CD14-positive monocyte (primary cell): Measurements from ENCODE around the gene LRP1B. TPM values are rescaled to one million over a fixed set of nuclear protein-coding genes. Genes with fewer than 3 reads are reported as not detected.

Experiments
- DNase-seq, 3 donors: peaks; one replicate each; pipeline ENCODE4 v3.0.0-alpha.2; 2011 to 2022
- H2AFZ ChIP-seq: 2 replicates; pipeline ENCODE4 v1.6.0; 2012; ENCODE audit warnings: mild to moderate bottlenecking, low read depth, low read length, inconsistent platforms; ENCODE audit not compliant: insufficient read depth, poor library complexity, severe bottlenecking
- H3K27ac ChIP-seq, 2 donors: 1 replicate in 1 of 2; 2 replicates in 1 of 2; pipeline ENCODE4 v1.5.1; 2012 to 2013; ENCODE audit warnings: low read length in 2 of 2, control low read depth in 1 of 2, inconsistent platforms in 1 of 2, low read depth in 1 of 2, mild to moderate bottlenecking in 1 of 2
- H3K27me3 ChIP-seq, 2 donors: one replicate each; pipeline versions ENCODE4 v1.6.0 to v1.6.1; 2011 to 2013; ENCODE audit warnings: low read length in 2 of 2; ENCODE audit not compliant: control insufficient read depth in 2 of 2, insufficient read depth in 2 of 2
- H3K36me3 ChIP-seq, 2 donors: replicated peaks in 1 of 2; 1 replicate in 1 of 2; 2 replicates in 1 of 2; pipeline versions ENCODE4 v1.5.1 to v1.6.1; 2012 to 2013; ENCODE audit warnings: low read length in 2 of 2, control low read depth in 1 of 2, inconsistent platforms in 1 of 2, mild to moderate bottlenecking in 1 of 2; ENCODE audit not compliant: insufficient read depth in 2 of 2, control insufficient read depth in 1 of 2
- H3K4me1 ChIP-seq, 2 donors: 1 replicate in 1 of 2; 2 replicates in 1 of 2; pipeline versions ENCODE4 v1.5.1 to v1.6.1; 2012 to 2013; ENCODE audit warnings: low read length in 2 of 2, control low read depth in 1 of 2, inconsistent platforms in 1 of 2, mild to moderate bottlenecking in 1 of 2, moderate library complexity in 1 of 2; ENCODE audit not compliant: insufficient read depth in 2 of 2, control insufficient read depth in 1 of 2
- H3K4me2 ChIP-seq: replicated peaks from 2 replicates; pipeline ENCODE3; 2012; ENCODE audit warnings: low read length, moderate library complexity, mild to moderate bottlenecking; ENCODE audit not compliant: poor library complexity, severe bottlenecking; ENCODE audit errors: extremely low read depth
- H3K4me3 ChIP-seq, 3 experiments: fragments of 200-600 bp in 1 of 3; sonication (generic) in 1 of 3; replicated peaks in 1 of 3; 1 replicate in 2 of 3; 2 replicates in 1 of 3; pipeline ENCODE4 v1.5.1; 2011 to 2013; ENCODE audit warnings: low read length in 3 of 3, mild to moderate bottlenecking in 3 of 3, control low read depth in 2 of 3, low read depth in 2 of 3, inconsistent platforms in 1 of 3, moderate library complexity in 1 of 3
- H3K79me2 ChIP-seq: 2 replicates; pipeline ENCODE4 v1.6.0; 2012; ENCODE audit warnings: mild to moderate bottlenecking, control low read depth, inconsistent platforms, low read length, moderate library complexity; ENCODE audit not compliant: insufficient read depth
- H3K9ac ChIP-seq: 2 replicates; pipeline ENCODE4 v1.6.0; 2017; ENCODE audit warnings: low read length, mild to moderate bottlenecking; ENCODE audit not compliant: insufficient read depth, poor library complexity, severe bottlenecking
- H3K9me3 ChIP-seq, 2 donors: replicated peaks in 1 of 2; 1 replicate in 1 of 2; 2 replicates in 1 of 2; pipeline versions ENCODE4 v1.5.1 to v1.6.1; 2012 to 2013; ENCODE audit warnings: low read length in 2 of 2, control low read depth in 1 of 2; ENCODE audit not compliant: control insufficient read depth in 1 of 2, insufficient read depth in 1 of 2
- H4K20me1 ChIP-seq: 2 replicates; pipeline ENCODE4 v1.6.0; 2012; ENCODE audit warnings: mild to moderate bottlenecking, low read length, control low read depth, moderate library complexity; ENCODE audit not compliant: insufficient read depth
- H3K27ac Mint-ChIP-seq, 7 donors: one replicate each; pipeline ENCODE4 v1.8.0; 2020; ENCODE audit warnings: mild to moderate bottlenecking in 7 of 7, mixed read lengths in 7 of 7, moderate library complexity in 6 of 7, inconsistent platforms in 2 of 7
- H3K27me3 Mint-ChIP-seq, 3 donors: one replicate each; pipeline ENCODE4 v1.8.0; 2021 to 2022; ENCODE audit warnings: low read depth in 3 of 3, mild to moderate bottlenecking in 3 of 3, mixed read lengths in 3 of 3, moderate library complexity in 3 of 3, inconsistent platforms in 1 of 3
- H3K36me3 Mint-ChIP-seq, 2 donors: one replicate each; pipeline ENCODE4 v1.8.0; 2020; ENCODE audit warnings: mixed read lengths in 2 of 2, inconsistent platforms in 1 of 2, mild to moderate bottlenecking in 1 of 2
- H3K4me1 Mint-ChIP-seq: one replicate; pipeline ENCODE4 v1.8.0; 2020; ENCODE audit warnings: mild to moderate bottlenecking, mixed read lengths
- H3K4me3 Mint-ChIP-seq, 2 donors: one replicate each; pipeline ENCODE4 v1.8.0; 2020; ENCODE audit warnings: mild to moderate bottlenecking in 2 of 2, mixed read lengths in 2 of 2, moderate library complexity in 1 of 2
- H3K9me3 Mint-ChIP-seq, 7 donors: one replicate each; pipeline ENCODE4 v1.8.0; 2020 to 2022; ENCODE audit warnings: mixed read lengths in 7 of 7, mild to moderate bottlenecking in 6 of 7, moderate library complexity in 6 of 7, inconsistent platforms in 2 of 7
- CTCF ChIP-seq: fragments of 200-600 bp; IDR thresholded peaks from one replicate; pipeline ENCODE4 v1.8.0; 2022; ENCODE audit warnings: antibody characterized with exemption, mild to moderate bottlenecking
- WGBS: methylation state at CpG from one replicate; pipeline ENCODE4 v1.1.5; 2013; ENCODE audit warnings: missing lambda C conversion rate; ENCODE audit not compliant: insufficient coverage; 5-methylcytosine and 5-hydroxymethylcytosine counted together
- intact Hi-C, 2 donors: fragments of 100-400 bp; cut with micrococcal nuclease; formaldehyde crosslinking; loops; one replicate each; pipeline versions ENCODE4 v1.15.0 to v1.15.1; 2023
- polyA plus RNA-seq, 3 donors: library from polyadenylated mRNA; depleted of rRNA in 1 of 3; unstranded in 2 of 3; stranded (reverse) in 1 of 3; fragments of 300-500 nt in 2 of 3; fragments of >200 nt in 1 of 3; fragmentation: Illumina TruSeq in 2 of 3; gene quantifications; 1 replicate in 2 of 3; 2 replicates in 1 of 3; pipeline ENCODE4 v1.2.3, GENCODE V29; 2012 to 2021

The LRP1B gene
- polyA plus RNA-seq, 3 donors: not detected

- Mint-ChIP-seq H3K9me3 (peaks cover 0 to 2% (median 0%) of the 10 kb centered on the region in 7 donors), H3K4me3 (no peak overlapping the region), H3K36me3 (no peaks in the 10 kb centered on the region), H3K27ac (no peak overlapping the region), H3K4me1 (no peaks in the 10 kb centered on the region), H3K27me3 (peaks cover 0 to 2% (median 0%) of the 10 kb centered on the region in 3 donors)
- Histone ChIP-seq H3K9ac (no peak overlapping the region), H3K4me2 (no peak overlapping the region), H3K79me2 (no peaks in the 10 kb centered on the region), H3K9me3 (no peaks in the 10 kb centered on the region), H2AFZ (no peak overlapping the region), H4K20me1 (no peaks in the 10 kb centered on the region), H3K36me3 (no peaks in the 10 kb centered on the region), H3K27ac (no peak overlapping the region), H3K4me3 (no peak overlapping the region), H3K27me3 (no peaks in the 10 kb centered on the region), H3K4me1 (no peaks in the 10 kb centered on the region)
- DNase-seq: no peak
- intact Hi-C loops: no loop called here
- WGBS: no CpG with 5 or more reads among the region's 3 CpGs
- TF ChIP-seq CTCF: no peak
These were observed 1529.0 kb downstream of the LRP1B start for GRCh38 chr2:140601801-140602200.

- WGBS: no CpG with 5 or more reads among the region's 1 CpG
- Mint-ChIP-seq H3K27me3 (no peaks in the 10 kb centered on the region), H3K9me3 (peaks cover 0 to 2% (median 0%) of the 10 kb centered on the region in 7 donors)
These were observed 1529.5 kb downstream of the LRP1B start for GRCh38 chr2:140601342-140601741.

More at GRCh38 chr2:140601342-140601741, 1529.5 kb downstream of the LRP1B start:
- H2AFZ ChIP-seq: no peak overlapping the region
- no peaks in the 10 kb centered on the region for H3K4me1 ChIP-seq
- H3K27ac ChIP-seq: no peak overlapping the region
- no peak overlapping the region for H3K9ac ChIP-seq
- TF ChIP-seq CTCF: no peak
- H3K9me3 ChIP-seq: no peaks in the 10 kb centered on the region
- H3K4me1 Mint-ChIP-seq: no peaks in the 10 kb centered on the region
- intact Hi-C loops: no loop called here
- H3K4me2 ChIP-seq: no peak overlapping the region
- no peak for DNase-seq
- H3K79me2 ChIP-seq: no peaks in the 10 kb centered on the region
- no peaks in the 10 kb centered on the region for H4K20me1 ChIP-seq
- H3K4me3 Mint-ChIP-seq: no peak overlapping the region
- no peaks in the 10 kb centered on the region for H3K36me3 Mint-ChIP-seq
- no peaks in the 10 kb centered on the region for H3K36me3 ChIP-seq
- H3K4me3 ChIP-seq: no peak overlapping the region
- H3K27ac Mint-ChIP-seq: no peak overlapping the region
- no peaks in the 10 kb centered on the region for H3K27me3 ChIP-seq
